ENCODE data around the gene EXOC4. TPM values are rescaled to one million over a fixed set of nuclear protein-coding genes. Genes with fewer than 3 reads are reported as not detected.

The EXOC4 gene
- total and polyA plus RNA-seq, 2 of the 8 experiments (the other 6 are each of a cell fraction or from before 2014, with no cell fraction given): 27.0 to 67.3 TPM

GRCh38 chr7:133217773-133218172, 35.1 kb upstream of the EXOC4 start (continued):
- TF ChIP-seq, protein P1, sequence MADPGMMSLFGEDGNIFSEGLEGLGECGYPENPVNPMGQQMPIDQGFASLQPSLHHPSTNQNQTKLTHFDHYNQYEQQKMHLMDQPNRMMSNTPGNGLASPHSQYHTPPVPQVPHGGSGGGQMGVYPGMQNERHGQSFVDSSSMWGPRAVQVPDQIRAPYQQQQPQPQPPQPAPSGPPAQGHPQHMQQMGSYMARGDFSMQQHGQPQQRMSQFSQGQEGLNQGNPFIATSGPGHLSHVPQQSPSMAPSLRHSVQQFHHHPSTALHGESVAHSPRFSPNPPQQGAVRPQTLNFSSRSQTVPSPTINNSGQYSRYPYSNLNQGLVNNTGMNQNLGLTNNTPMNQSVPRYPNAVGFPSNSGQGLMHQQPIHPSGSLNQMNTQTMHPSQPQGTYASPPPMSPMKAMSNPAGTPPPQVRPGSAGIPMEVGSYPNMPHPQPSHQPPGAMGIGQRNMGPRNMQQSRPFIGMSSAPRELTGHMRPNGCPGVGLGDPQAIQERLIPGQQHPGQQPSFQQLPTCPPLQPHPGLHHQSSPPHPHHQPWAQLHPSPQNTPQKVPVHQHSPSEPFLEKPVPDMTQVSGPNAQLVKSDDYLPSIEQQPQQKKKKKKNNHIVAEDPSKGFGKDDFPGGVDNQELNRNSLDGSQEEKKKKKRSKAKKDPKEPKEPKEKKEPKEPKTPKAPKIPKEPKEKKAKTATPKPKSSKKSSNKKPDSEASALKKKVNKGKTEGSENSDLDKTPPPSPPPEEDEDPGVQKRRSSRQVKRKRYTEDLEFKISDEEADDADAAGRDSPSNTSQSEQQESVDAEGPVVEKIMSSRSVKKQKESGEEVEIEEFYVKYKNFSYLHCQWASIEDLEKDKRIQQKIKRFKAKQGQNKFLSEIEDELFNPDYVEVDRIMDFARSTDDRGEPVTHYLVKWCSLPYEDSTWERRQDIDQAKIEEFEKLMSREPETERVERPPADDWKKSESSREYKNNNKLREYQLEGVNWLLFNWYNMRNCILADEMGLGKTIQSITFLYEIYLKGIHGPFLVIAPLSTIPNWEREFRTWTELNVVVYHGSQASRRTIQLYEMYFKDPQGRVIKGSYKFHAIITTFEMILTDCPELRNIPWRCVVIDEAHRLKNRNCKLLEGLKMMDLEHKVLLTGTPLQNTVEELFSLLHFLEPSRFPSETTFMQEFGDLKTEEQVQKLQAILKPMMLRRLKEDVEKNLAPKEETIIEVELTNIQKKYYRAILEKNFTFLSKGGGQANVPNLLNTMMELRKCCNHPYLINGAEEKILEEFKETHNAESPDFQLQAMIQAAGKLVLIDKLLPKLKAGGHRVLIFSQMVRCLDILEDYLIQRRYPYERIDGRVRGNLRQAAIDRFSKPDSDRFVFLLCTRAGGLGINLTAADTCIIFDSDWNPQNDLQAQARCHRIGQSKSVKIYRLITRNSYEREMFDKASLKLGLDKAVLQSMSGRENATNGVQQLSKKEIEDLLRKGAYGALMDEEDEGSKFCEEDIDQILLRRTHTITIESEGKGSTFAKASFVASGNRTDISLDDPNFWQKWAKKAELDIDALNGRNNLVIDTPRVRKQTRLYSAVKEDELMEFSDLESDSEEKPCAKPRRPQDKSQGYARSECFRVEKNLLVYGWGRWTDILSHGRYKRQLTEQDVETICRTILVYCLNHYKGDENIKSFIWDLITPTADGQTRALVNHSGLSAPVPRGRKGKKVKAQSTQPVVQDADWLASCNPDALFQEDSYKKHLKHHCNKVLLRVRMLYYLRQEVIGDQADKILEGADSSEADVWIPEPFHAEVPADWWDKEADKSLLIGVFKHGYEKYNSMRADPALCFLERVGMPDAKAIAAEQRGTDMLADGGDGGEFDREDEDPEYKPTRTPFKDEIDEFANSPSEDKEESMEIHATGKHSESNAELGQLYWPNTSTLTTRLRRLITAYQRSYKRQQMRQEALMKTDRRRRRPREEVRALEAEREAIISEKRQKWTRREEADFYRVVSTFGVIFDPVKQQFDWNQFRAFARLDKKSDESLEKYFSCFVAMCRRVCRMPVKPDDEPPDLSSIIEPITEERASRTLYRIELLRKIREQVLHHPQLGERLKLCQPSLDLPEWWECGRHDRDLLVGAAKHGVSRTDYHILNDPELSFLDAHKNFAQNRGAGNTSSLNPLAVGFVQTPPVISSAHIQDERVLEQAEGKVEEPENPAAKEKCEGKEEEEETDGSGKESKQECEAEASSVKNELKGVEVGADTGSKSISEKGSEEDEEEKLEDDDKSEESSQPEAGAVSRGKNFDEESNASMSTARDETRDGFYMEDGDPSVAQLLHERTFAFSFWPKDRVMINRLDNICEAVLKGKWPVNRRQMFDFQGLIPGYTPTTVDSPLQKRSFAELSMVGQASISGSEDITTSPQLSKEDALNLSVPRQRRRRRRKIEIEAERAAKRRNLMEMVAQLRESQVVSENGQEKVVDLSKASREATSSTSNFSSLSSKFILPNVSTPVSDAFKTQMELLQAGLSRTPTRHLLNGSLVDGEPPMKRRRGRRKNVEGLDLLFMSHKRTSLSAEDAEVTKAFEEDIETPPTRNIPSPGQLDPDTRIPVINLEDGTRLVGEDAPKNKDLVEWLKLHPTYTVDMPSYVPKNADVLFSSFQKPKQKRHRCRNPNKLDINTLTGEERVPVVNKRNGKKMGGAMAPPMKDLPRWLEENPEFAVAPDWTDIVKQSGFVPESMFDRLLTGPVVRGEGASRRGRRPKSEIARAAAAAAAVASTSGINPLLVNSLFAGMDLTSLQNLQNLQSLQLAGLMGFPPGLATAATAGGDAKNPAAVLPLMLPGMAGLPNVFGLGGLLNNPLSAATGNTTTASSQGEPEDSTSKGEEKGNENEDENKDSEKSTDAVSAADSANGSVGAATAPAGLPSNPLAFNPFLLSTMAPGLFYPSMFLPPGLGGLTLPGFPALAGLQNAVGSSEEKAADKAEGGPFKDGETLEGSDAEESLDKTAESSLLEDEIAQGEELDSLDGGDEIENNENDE (IDR thresholded peaks at IDR 0.05; ENCODE audit: insufficient replicate concordance, low read length): no peak
- TF ChIP-seq NANOG (IDR thresholded peaks at IDR 0.05; ENCODE audit: insufficient read depth, low read depth, low read length, poor library complexity, severe bottlenecking): no peak
- TF ChIP-seq FOSL1 (IDR thresholded peaks at IDR 0.05; ENCODE audit: insufficient read depth, low read depth, low read length): no peak
- no peak for TF ChIP-seq GTF2F1 (IDR thresholded peaks at IDR 0.05; ENCODE audit: borderline replicate concordance, low read depth, low read length)
- no peak for TF ChIP-seq ATF2 (IDR thresholded peaks at IDR 0.05; ENCODE audit: low read length)
- no peak for TF ChIP-seq EGR1 (IDR thresholded peaks at IDR 0.05; ENCODE audit: borderline replicate concordance, low read depth, low read length)
- TF ChIP-seq RNF2 (IDR thresholded peaks at IDR 0.05; ENCODE audit: borderline replicate concordance, low read depth, low read length, missing control alignments, poor library complexity, severe bottlenecking): no peak
